HG03097 (cell line): ENCODE measurements around the gene MRPS24.
"Not testable (repeated sequence)": the region's sequence is repeated elsewhere in the genome, so short reads cannot be mapped to it uniquely, and the experiment has no call there.

Source experiments
- ATAC-seq: cut with Tn5 transposase; IDR thresholded peaks from one replicate; pipeline ENCODE4 v1.9.1; 2021; ENCODE audit not compliant: unreplicated experiment, low FRiP score

The MRPS24 gene

GRCh38 chr7:43843296-43843695, 26.0 kb downstream of the MRPS24 start:
- no peak for ATAC-seq

- ATAC-seq = no peak
Observed at GRCh38 chr7:43838201-43838658, 31.1 kb downstream of the MRPS24 start.

- ATAC-seq = peak; percentile 44
Observed at GRCh38 chr7:43834463-43835251, 34.7 kb downstream of the MRPS24 start.

GRCh38 chr7:43830917-43831316, 38.4 kb downstream of the MRPS24 start:
- not testable (repeated sequence) for ATAC-seq

GRCh38 chr7:43825391-43825808, 43.9 kb downstream of the MRPS24 start:
- no peak for ATAC-seq

GRCh38 chr7:43824963-43825362, 44.4 kb downstream of the MRPS24 start:
- ATAC-seq = no peak

- ATAC-seq = not testable (repeated sequence)
Observed at GRCh38 chr7:43824513-43824912, 44.8 kb downstream of the MRPS24 start.

- ATAC-seq = no peak
Observed at GRCh38 chr7:43823941-43824340, 45.4 kb downstream of the MRPS24 start.

- ATAC-seq = not testable (repeated sequence)
Observed at GRCh38 chr7:43823425-43823824, 45.9 kb downstream of the MRPS24 start.
